Colonic mucosa (tissue), 4 donors: Measurements from ENCODE around the gene SPSB2. TPM values are rescaled to one million over a fixed set of nuclear protein-coding genes. Genes with fewer than 3 reads are reported as not detected.

Source experiments
- DNase-seq: peaks from one replicate; pipeline ENCODE4 v3.0.0-alpha.2; 2020
- H3K27ac ChIP-seq: fragments of 200-600 bp; one replicate; pipeline ENCODE4 v1.8.0; 2021
- H3K27me3 ChIP-seq: fragments of 200-600 bp; one replicate; pipeline ENCODE4 v1.8.0; 2021
- H3K36me3 ChIP-seq: fragments of 200-600 bp; one replicate; pipeline ENCODE4 v1.8.0; 2021
- H3K4me1 ChIP-seq: fragments of 200-600 bp; one replicate; pipeline ENCODE4 v1.8.0; 2021; ENCODE audit warnings: mild to moderate bottlenecking
- H3K4me3 ChIP-seq: fragments of 200-600 bp; one replicate; pipeline ENCODE4 v1.8.0; 2021
- H3K9ac ChIP-seq, 2 donors: one replicate each; pipeline ENCODE4 v1.7.0; 2013; ENCODE audit warnings: control low read depth in 2 of 2, low read depth in 2 of 2, low read length in 2 of 2
- H3K9me3 ChIP-seq: fragments of 200-600 bp; one replicate; pipeline ENCODE4 v1.8.0; 2021
- intact Hi-C: fragments of 100-400 bp; cut with DNase I; formaldehyde crosslinking; loops from one replicate; pipeline ENCODE4 v1.14.1; 2022
- total RNA-seq, 2 donors: library from RNA; stranded (reverse); fragmentation: NEBNext Ultra II Directional in 1 of 2; extraction: Animal tissue kit (Norgen Biotek cat#: 25700) in 1 of 2; gene quantifications; one replicate each; pipeline ENCODE4 v1.2.1, GENCODE V29; 2021
- TF ChIP-seq, protein P1 (sequence below): fragments of 200-600 bp; IDR thresholded peaks from one replicate; pipeline ENCODE4 v1.8.0; 2022; ENCODE audit warnings: antibody characterized with exemption, mild to moderate bottlenecking
- donor health status: healthy.
- donor health status: DM: no; HTN: no; CAD: no.
- donor health status: DM: no; HTN: no; CAD: no.

Gene SPSB2
- total RNA-seq, 2 donors from 2014 or later, result 8.4 to 19.8 TPM

DNA sequence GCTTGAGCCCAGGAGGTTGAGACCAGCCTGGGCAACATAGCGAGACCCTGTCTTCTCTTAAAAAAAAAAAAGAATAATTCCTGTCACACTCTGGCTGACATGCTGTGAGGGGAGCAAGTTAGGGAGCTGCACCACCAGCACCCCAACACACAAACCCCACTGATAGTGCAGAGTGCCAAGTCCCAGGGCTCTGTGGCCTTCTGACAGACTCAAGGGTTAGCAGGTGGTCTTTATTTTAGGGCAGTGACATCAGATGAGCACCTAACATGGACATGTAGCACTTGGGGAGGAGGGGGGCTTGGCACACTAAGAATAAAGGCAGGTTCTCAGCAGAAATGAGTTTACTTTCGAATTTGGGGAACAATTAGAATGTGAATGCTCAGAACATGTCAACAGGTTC lies 14.3 kb downstream of the SPSB2 start:
- no peaks in the 10 kb centered on the region for H3K4me1 ChIP-seq
- no peaks in the 10 kb centered on the region for H3K9me3 ChIP-seq
- TF ChIP-seq, protein P1, sequence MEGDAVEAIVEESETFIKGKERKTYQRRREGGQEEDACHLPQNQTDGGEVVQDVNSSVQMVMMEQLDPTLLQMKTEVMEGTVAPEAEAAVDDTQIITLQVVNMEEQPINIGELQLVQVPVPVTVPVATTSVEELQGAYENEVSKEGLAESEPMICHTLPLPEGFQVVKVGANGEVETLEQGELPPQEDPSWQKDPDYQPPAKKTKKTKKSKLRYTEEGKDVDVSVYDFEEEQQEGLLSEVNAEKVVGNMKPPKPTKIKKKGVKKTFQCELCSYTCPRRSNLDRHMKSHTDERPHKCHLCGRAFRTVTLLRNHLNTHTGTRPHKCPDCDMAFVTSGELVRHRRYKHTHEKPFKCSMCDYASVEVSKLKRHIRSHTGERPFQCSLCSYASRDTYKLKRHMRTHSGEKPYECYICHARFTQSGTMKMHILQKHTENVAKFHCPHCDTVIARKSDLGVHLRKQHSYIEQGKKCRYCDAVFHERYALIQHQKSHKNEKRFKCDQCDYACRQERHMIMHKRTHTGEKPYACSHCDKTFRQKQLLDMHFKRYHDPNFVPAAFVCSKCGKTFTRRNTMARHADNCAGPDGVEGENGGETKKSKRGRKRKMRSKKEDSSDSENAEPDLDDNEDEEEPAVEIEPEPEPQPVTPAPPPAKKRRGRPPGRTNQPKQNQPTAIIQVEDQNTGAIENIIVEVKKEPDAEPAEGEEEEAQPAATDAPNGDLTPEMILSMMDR, result no peak
- H3K36me3 ChIP-seq, result peaks cover 14% of the 10 kb centered on the region
- H3K27ac ChIP-seq, result no peak overlapping the region
- DNase-seq, result no peak
- H3K9ac ChIP-seq, result no peak overlapping the region
- intact Hi-C loops, result no loop called here
- no peaks in the 10 kb centered on the region for H3K27me3 ChIP-seq
- H3K4me3 ChIP-seq, result no peak overlapping the region

DNA sequence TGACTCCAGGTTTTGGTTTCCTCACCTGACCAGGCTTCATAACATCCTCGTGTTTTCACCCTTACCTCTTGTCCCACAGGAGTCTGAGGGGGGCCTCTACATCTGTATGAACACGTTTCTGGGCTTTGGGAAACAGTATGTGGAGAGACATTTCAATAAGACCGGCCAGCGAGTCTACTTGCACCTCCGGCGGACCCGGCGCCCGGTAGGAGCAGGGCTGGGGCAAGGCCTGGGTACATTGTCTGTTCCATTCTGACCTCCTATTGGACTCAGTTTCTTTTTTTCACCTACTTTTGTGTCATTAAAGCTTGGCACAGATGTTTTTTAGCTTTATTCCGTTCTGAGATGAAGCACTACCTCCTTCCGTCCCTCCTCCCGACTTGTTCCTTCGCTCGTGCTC lies 17.8 kb downstream of the SPSB2 start:
- Histone ChIP-seq H3K4me3 (no peak overlapping the region), H3K9ac (no peak overlapping the region), H3K27ac (no peak overlapping the region), H3K36me3 (peaks cover 9% of the 10 kb centered on the region), H3K9me3 (no peaks in the 10 kb centered on the region), H3K27me3 (no peaks in the 10 kb centered on the region), H3K4me1 (peaks cover 11% of the 10 kb centered on the region)
- DNase-seq, result no peak
- TF ChIP-seq, protein P1, result no peak
- intact Hi-C loops, result no loop called here

DNA sequence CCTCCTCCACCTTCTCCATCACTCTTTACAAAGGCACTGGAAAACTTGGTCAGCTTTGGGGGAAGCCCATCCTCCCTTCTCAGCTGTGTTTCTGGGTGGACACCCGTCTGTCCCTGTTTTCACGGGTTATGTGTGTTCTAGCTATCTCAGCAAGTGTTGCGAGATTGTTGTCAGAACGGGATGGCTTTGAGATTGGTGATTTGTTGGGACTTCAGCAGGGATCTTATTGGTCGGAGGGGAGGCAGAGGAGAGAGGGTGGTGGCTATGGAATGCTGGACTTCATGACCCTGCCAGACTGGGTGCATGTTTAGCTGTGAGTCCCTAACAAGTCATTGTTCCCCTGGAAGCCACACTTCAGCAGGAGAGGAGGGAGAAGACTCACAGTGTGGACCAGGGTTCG lies 19.1 kb downstream of the SPSB2 start:
- Histone ChIP-seq H3K36me3 (peaks cover 9% of the 10 kb centered on the region), H3K27ac (no peak overlapping the region), H3K27me3 (no peaks in the 10 kb centered on the region)

DNA sequence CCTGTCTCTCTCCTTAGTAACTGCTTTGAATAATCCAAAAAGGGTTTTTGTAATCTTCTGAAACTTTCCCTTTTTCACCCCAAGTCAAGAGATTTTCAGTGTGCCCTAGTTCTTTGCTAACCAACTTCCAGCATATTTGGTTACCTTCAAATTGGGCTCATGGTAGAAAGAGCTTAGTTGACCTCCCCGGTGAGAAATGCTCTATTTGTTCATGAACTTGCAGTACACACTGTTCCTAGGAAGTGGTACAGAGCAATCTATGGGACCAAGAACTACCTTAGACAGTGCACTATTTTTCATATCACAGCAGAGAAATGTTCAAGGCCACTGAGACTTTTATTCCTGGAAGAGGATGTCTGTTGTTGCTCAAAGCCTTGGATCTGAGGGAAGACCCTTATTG lies 19.5 kb downstream of the SPSB2 start:
- Histone ChIP-seq H3K9me3 (no peaks in the 10 kb centered on the region), H3K36me3 (peaks cover 9% of the 10 kb centered on the region), H3K27me3 (no peaks in the 10 kb centered on the region), H3K9ac (peak overlapping the region in 1 of 2 donors; percentile 71), H3K4me1 (peaks cover 13% of the 10 kb centered on the region), H3K4me3 (no peak overlapping the region), H3K27ac (peak overlapping the region; percentile 50)
- TF ChIP-seq, protein P1, result no peak
- intact Hi-C loops, result no loop called here
- no peak for DNase-seq

More for the DNA sequence above, 19.1 kb downstream of the SPSB2 start:
- peak overlapping the region in 1 of 2 donors; percentile 71 for H3K9ac ChIP-seq
- no peak overlapping the region for H3K4me3 ChIP-seq
- TF ChIP-seq, protein P1, result no peak
- no peak for DNase-seq
- intact Hi-C loops, result no loop called here
- H3K4me1 ChIP-seq, result peaks cover 13% of the 10 kb centered on the region
- H3K9me3 ChIP-seq, result no peaks in the 10 kb centered on the region

DNA sequence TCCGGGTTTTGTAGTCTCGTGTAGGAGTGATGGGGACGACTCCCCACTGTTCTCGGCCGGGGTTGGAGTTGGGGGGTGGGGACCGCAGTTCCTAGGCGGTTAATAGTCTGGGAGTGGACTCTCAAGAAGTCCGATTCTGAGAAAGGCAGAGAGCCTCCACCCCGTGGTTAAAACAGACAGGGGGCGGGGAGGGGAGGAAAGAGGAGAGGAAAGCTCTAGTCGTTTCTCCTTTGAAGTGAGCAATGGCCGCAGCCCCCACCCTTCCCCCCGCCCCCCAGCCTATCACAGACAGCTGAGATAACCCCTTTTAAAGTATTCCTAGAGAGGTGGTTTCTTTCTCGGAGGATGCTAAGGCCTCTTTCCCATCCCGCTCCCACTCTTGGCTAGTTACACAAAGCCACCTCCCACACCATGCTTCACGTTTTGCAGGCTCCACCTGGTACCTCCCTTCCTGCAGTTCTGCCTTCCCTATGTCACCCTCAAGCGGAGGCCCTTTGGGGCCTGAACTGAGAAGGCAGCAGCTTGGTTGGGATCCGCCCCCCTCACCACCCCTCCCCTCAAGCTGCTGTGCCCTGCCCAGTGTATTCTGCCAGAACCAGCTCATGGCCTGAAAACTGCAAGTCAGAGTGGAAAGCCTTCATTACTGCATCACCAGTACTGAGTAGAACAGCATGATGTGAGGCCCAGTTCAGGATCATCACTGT lies 20.3 kb downstream of the SPSB2 start:
- H3K27me3 ChIP-seq, result no peaks in the 10 kb centered on the region
- no peaks in the 10 kb centered on the region for H3K9me3 ChIP-seq
- TF ChIP-seq, protein P1, result no peak
- intact Hi-C loops, result no loop called here
- peak overlapping the region; percentile 65 for H3K4me3 ChIP-seq
- H3K27ac ChIP-seq, result peak overlapping the region; percentile 50
- DNase-seq, result peak; percentile 46
- H3K9ac ChIP-seq, result peak overlapping the region; percentile 58 to 71
- peaks cover 9% of the 10 kb centered on the region for H3K36me3 ChIP-seq
- H3K4me1 ChIP-seq, result peaks cover 13% of the 10 kb centered on the region
